Lung (tissue), 12 donors: ENCODE results near the gene STK38. TPM values are rescaled to one million over a fixed set of nuclear protein-coding genes. Genes with fewer than 3 reads are reported as not detected.

Experiments
- ATAC-seq: fragments of 200-7000 bp; cut with Tn5 transposase; one replicate; pipeline ENCODE4 v1.9.1; 2020; ENCODE audit warnings: moderate number of reproducible peaks; ENCODE audit not compliant: insufficient read depth, low FRiP score
- DNase-seq, 3 donors: peaks; one replicate each; pipeline ENCODE4 v3.0.0-alpha.2; 2013 to 2017
- H3K27ac ChIP-seq, 2 donors: one replicate each; pipeline ENCODE4 v1.5.1; 2013; ENCODE audit warnings: mild to moderate bottlenecking in 2 of 2, moderate library complexity in 2 of 2, control low read depth in 1 of 2, inconsistent platforms in 1 of 2, low read depth in 1 of 2, low read length in 1 of 2
- H3K27me3 ChIP-seq, 3 donors: one replicate each; pipeline ENCODE4 v1.5.1; 2013; ENCODE audit warnings: low read length in 2 of 3; ENCODE audit not compliant: control insufficient read depth in 3 of 3, insufficient read depth in 3 of 3
- H3K36me3 ChIP-seq, 4 donors: one replicate each; pipeline ENCODE4 v1.5.1; 2013; ENCODE audit warnings: low read length in 4 of 4, mild to moderate bottlenecking in 1 of 4, moderate library complexity in 1 of 4; ENCODE audit not compliant: control insufficient read depth in 4 of 4, insufficient read depth in 4 of 4
- H3K4me1 ChIP-seq, 5 donors: one replicate each; pipeline ENCODE4 v1.5.1; 2013; ENCODE audit warnings: low read length in 5 of 5, mild to moderate bottlenecking in 2 of 5, moderate library complexity in 1 of 5; ENCODE audit not compliant: control insufficient read depth in 5 of 5, insufficient read depth in 5 of 5
- H3K4me3 ChIP-seq: one replicate; pipeline ENCODE4 v1.5.1; 2013; ENCODE audit warnings: mild to moderate bottlenecking, control low read depth, moderate library complexity
- H3K9ac ChIP-seq, 2 donors: one replicate each; pipeline ENCODE4 v1.5.1; 2013; ENCODE audit warnings: low read length in 2 of 2, control low read depth in 1 of 2; ENCODE audit not compliant: insufficient read depth in 1 of 2
- H3K9me3 ChIP-seq, 4 donors: one replicate each; pipeline ENCODE4 v1.5.1; 2013; ENCODE audit warnings: low read length in 3 of 4, mild to moderate bottlenecking in 1 of 4, moderate library complexity in 1 of 4; ENCODE audit not compliant: control insufficient read depth in 4 of 4, insufficient read depth in 3 of 4
- CTCF ChIP-seq: IDR thresholded peaks from 2 replicates; pipeline ENCODE4 v1.5.1; 2012; ENCODE audit warnings: mild to moderate bottlenecking; ENCODE audit errors: control extremely low read depth, extremely low read depth
- WGBS, 2 donors: extraction: QIAGEN DNeasy Blood & Tissue Kit; methylation state at CpG; one replicate each; pipeline ENCODE4 v1.1.7; 2013; 5-methylcytosine and 5-hydroxymethylcytosine counted together
- polyA plus RNA-seq, 2 donors: library from polyadenylated mRNA; stranded (reverse); fragments of 200-250 nt; gene quantifications; one replicate each; pipeline ENCODE4 v1.2.1, GENCODE V29; 2013
- total RNA-seq, 2 donors: library from RNA; depleted of rRNA in 1 of 2; stranded (reverse); fragments of >200 nt in 1 of 2; gene quantifications; one replicate each; pipeline ENCODE4 v1.2.1, GENCODE V29; 2014 to 2021
- donor health status: control.
- donor health status: control.
- donor health status: Bipolar disorder and iron deficiency.
- donor health status: healthy.
- donor health status: DM: yes; HTN: yes; CAD: no.

Gene STK38
- total and polyA plus RNA-seq, 4 donors = 16.7 to 36.1 (median 22.8) TPM

- Histone ChIP-seq H3K9ac (no peak overlapping the region), H3K27ac (no peak overlapping the region), H3K4me3 (no peak overlapping the region), H3K4me1 (no peaks in the 10 kb centered on the region), H3K9me3 (no peaks in the 10 kb centered on the region), H3K27me3 (no peaks in the 10 kb centered on the region), H3K36me3 (no peaks in the 10 kb centered on the region)
- 93 to 97% methylated on average over 4 of the region's 4 CpGs for WGBS, 2 donors
- TF ChIP-seq CTCF = no peak
- DNase-seq (no peak), ATAC-seq (no peak)
These were observed 13.5 kb upstream of the STK38 start for GRCh38 chr6:36560822-36561221.

- WGBS, 2 donors = 78 to 81% methylated on average over 7 of the region's 7 CpGs
- Histone ChIP-seq H3K27me3 (no peaks in the 10 kb centered on the region), H3K4me1 (no peaks in the 10 kb centered on the region), H3K27ac (no peak overlapping the region), H3K4me3 (no peak overlapping the region), H3K9ac (no peak overlapping the region), H3K9me3 (no peaks in the 10 kb centered on the region), H3K36me3 (no peaks in the 10 kb centered on the region)
- ATAC-seq (no peak), DNase-seq (no peak)
- no peak for TF ChIP-seq CTCF
These were observed 11.9 kb upstream of the STK38 start for GRCh38 chr6:36559011-36559793.

GRCh38 chr6:36556281-36556680 is 9.0 kb upstream of the STK38 start:
- 48 to 78% methylated on average over 5 of the region's 5 CpGs for WGBS, 2 donors
- no peak overlapping the region for H3K27ac ChIP-seq
- H3K4me1 ChIP-seq = no peaks in the 10 kb centered on the region
- H3K9me3 ChIP-seq = no peaks in the 10 kb centered on the region
- H3K9ac ChIP-seq = no peak overlapping the region
- DNase-seq = no peak
- no peak for ATAC-seq
- no peaks in the 10 kb centered on the region for H3K36me3 ChIP-seq
- TF ChIP-seq CTCF = no peak
- H3K4me3 ChIP-seq = no peak overlapping the region
- H3K27me3 ChIP-seq = no peaks in the 10 kb centered on the region
